CD4-positive, alpha-beta T cell treated with Interferon alpha-2 for 1 hour (primary cell): ENCODE results near the gene PABPN1.
A peak's percentile ranks its signal among the peaks of the same experiment; 100 is the strongest.
"Not testable (repeated sequence)": the region's sequence is repeated elsewhere in the genome, so short reads cannot be mapped to it uniquely, and the experiment has no call there.

Experiments used
- DNase-seq, 2 donors: peaks; one replicate each; pipeline ENCODE4 v3.0.0-alpha.2; 2020 to 2022

The PABPN1 gene, protein sequence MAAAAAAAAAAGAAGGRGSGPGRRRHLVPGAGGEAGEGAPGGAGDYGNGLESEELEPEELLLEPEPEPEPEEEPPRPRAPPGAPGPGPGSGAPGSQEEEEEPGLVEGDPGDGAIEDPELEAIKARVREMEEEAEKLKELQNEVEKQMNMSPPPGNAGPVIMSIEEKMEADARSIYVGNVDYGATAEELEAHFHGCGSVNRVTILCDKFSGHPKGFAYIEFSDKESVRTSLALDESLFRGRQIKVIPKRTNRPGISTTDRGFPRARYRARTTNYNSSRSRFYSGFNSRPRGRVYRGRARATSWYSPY

DNA sequence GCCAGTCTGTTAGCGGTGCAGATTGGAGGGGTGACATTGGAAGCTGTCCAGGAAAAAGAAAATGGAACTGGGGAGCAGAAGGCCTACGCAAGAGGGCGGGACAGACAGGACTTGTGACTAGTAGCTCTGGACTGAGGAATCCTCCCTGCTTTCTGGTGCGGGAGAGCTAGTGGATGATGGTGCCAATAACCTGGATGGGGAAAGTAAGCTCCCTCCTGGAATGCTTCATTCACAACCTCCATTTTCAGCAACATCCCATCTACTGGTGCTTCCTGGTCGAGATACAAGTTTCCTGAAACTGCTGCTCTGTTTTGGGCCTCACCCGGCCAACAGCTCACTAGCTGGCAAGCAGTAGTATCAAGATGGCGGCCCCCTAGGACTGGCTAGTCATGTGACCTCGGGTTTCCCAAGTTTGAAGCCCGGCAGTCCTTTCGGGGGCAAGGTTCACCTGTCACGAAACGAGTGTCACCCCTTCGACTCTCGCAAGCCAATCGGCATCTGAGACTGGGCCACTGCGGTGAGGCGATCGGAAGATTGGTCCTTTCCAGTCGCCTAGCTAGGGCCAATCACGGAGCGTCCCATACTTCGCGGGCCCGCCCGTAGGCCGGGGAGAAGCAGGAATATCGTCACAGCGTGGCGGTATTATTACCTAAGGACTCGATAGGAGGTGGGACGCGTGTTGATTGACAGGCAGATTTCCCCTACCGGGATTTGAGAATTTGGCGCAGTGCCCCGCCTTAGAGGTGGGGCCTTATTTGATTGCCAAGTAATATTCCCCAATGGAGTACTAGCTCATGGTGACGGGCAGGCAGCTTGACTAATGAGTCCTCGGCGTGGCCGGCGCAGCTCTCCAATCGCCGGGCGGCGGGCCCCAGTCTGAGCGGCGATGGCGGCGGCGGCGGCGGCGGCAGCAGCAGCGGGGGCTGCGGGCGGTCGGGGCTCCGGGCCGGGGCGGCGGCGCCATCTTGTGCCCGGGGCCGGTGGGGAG is at the start of gene PABPN1:
PABPN1 (plus strand) TSS at position 874 of the 988 bp plus-strand sequence; CDS start at position 887, 13 bp downstream.
- peak; percentile 99 for DNase-seq

GRCh38 chr14:23275412-23275811 is 45.8 kb upstream of the PABPN1 start:
- no peak for DNase-seq

- no peak for DNase-seq
Observed at GRCh38 chr14:23277189-23277588, 44.1 kb upstream of the PABPN1 start.

- DNase-seq = not testable (repeated sequence)
Observed at GRCh38 chr14:23277928-23278327, 43.3 kb upstream of the PABPN1 start.

DNA sequence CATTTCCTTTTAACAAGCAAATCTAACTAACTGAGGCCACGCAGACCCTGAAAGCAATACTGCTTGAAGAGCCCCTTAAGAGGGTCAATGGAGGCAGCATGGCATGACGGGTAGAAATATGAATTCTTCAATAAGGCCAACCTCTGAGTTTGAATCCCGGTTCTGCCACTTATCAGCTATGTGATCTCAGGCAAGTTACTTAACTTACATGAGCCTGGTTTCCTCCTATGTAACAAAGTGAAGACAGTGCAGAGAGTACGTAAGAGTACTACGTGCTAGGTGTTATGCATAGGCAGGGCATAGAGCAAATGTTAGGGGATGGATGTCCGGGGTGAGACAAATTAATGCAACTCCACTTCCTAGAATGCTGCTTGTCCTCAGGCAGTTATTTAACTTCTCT is 40.0 kb upstream of the PABPN1 start:
- DNase-seq = no peak

GRCh38 chr14:23284654-23285529 is 36.4 kb upstream of the PABPN1 start:
- no peak for DNase-seq

- DNase-seq = no peak
Observed at GRCh38 chr14:23285530-23286019, 35.7 kb upstream of the PABPN1 start.

- DNase-seq = peak; percentile 96 to 97
Observed at GRCh38 chr14:23286020-23286901, 35.0 kb upstream of the PABPN1 start, which contains the start of gene HOMEZ. TSS of gene HOMEZ (minus strand) at chr14:23286132. CDS start at chr14:23285952, 180 bp downstream.

- no peak for DNase-seq
Observed at GRCh38 chr14:23286902-23287479, 34.3 kb upstream of the PABPN1 start.

GRCh38 chr14:23294734-23295561 is 26.3 kb upstream of the PABPN1 start:
- peak; percentile 53 to 76 for DNase-seq

- no peak for DNase-seq
Observed at GRCh38 chr14:23296012-23296777, 25.1 kb upstream of the PABPN1 start.

- no peak for DNase-seq
Observed at GRCh38 chr14:23297096-23297495, 24.2 kb upstream of the PABPN1 start.

GRCh38 chr14:23297611-23298277 is 23.5 kb upstream of the PABPN1 start:
- no peak for DNase-seq

DNA sequence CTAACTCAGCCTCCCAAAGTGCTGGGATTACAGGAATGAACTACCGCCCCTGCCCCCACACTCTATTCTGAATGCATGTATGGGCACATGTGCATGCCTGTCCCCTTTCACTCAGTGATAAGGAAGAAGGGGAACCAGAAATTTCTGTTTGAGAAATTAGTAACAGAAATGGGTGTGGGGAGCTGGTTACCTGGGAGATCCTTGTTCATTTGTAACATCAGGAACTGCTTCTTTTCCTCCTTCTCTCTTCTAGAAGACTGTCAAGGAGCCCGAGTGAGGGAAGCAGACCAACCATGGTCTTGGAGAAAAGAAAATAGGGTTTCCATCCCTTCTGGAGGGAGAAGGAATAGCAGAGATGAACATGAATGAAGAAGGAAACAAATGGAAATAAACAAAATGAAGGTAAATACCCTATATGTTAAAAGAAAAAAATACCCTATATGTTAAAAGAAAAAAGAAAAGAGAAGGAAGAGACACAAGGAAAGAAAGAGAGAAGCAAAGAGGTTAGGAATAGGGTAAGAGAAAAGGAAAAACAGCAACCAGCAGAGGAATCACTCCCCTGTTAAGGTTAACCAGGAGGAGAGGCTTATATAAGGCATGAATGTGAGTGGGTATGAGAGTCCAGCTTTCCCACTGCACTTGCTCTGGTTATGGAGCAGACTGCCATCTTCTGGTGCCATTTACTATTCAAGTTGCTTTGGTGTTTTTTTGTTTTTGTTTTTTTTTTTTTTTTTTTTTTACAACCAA is 21.9 kb upstream of the PABPN1 start:
- DNase-seq = peak; percentile 30 to 62

DNA sequence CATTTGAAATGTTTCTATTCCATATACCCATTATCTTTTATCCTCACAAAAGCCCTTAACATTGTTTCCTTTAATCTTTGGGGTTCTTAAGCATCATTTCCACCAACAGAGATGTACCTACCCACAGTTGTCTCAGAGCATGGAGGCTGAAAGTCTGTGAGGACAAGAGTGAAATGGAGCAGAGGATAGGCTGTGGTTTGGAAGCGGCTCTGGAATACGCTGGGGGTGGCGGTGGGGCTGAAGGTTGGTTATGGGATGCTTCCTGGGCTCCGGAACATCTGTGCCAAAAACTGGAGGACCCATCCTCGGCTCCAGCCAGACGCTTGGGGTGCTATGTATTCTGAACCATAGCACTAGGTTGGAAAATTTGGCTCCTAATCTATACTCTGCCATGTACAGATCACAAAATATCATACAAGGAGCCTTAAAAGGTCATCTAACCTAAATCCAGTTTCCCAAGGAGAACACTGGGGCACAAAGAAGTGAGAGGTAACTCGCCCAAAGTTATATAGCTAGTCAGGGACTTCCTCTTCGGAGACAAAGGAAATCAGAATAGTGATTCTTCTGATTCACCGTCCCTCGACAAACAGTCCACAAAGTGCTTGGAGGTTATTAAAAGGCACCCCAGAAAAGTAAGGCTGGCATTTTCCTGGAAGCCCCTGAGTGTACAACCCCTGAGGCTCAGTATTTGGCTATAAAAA is 21.1 kb upstream of the PABPN1 start:
- DNase-seq = no peak

GRCh38 chr14:23300687-23301223 is 20.5 kb upstream of the PABPN1 start:
- no peak for DNase-seq
